RKO (cell line): ENCODE results near the gene SPTAN1.

ENCODE experiments used
- DNase-seq: peaks from one replicate; pipeline ENCODE4 v3.0.0-alpha.2; 2016; ENCODE audit warnings: low spot score

SPTAN1 gene

DNA sequence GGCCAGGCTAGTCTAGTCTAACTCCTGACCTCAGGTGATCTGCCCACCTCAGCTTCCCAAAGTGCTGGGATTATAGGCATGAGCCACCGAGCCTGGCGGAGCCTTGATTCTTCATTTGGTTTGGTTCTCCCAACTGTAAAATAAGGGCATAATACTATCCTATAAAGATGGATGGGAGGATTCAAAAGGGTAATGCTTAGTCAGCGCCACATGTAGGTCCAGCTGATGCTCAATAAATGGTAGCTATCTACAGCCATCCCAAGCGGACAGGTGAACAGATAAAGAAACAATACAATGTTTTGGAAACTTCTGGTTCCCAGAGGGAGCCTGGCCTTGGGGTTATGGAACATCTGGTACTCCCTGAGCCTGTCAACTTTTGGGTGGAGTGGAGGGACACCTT lies 123.0 kb downstream of the SPTAN1 start:
- no peak for DNase-seq

DNA sequence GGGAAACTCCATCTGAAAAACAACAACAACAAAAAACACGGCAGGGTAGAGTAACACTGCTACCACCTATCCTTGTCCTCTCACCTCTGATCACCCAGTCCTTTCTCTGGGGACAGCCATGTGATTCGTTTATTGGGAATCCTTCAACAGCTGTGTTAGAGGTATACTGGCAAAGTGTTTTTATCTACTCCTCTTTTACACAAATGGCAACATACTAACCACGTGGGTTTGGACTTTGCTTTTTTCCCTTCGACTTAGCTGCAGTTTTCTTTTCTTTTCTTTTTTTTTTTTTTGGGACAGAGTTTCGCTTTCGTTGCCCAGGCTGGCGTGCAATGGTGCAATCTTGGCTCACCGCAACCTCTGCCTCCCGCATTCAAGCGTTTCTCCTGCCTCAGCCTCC lies 125.4 kb downstream of the SPTAN1 start:
- DNase-seq, result no peak
